Right lobe of liver (tissue), 6 donors: ENCODE measurements around the gene GPD1L. TPM values are rescaled to one million over a fixed set of nuclear protein-coding genes. Genes with fewer than 3 reads are reported as not detected.
A peak's percentile ranks its signal among the peaks of the same experiment; 100 is the strongest.

Experiments
- ATAC-seq, 4 donors: fragments of 200-7000 bp; cut with Tn5 transposase; one replicate each; pipeline ENCODE4 v1.9.1; 2020; ENCODE audit warnings: mild to moderate bottlenecking in 4 of 4, moderate library complexity in 4 of 4
- DNase-seq, 3 donors: peaks; one replicate each; pipeline ENCODE4 v3.0.0-alpha.2; 2020
- H3K27ac ChIP-seq, 3 donors: fragments of 200-600 bp; one replicate each; pipeline ENCODE4 v1.8.0; 2022
- H3K27me3 ChIP-seq, 2 donors: fragments of 200-600 bp; one replicate each; pipeline ENCODE4 v1.8.0; 2022
- H3K36me3 ChIP-seq, 4 donors: fragments of 200-600 bp; sonication (generic) in 1 of 4; one replicate each; pipeline versions ENCODE4 v1.5.1 to v1.8.0; 2017 to 2022; ENCODE audit warnings: control low read depth in 1 of 4
- H3K4me1 ChIP-seq, 4 donors: fragments of 200-600 bp; sonication (generic) in 1 of 4; one replicate each; pipeline versions ENCODE4 v1.5.1 to v1.8.0; 2017 to 2022; ENCODE audit warnings: control low read depth in 1 of 4
- H3K4me3 ChIP-seq, 3 donors: fragments of 200-600 bp; one replicate each; pipeline ENCODE4 v1.8.0; 2022
- H3K9me3 ChIP-seq, 4 donors: fragments of 200-600 bp; sonication (generic) in 1 of 4; one replicate each; pipeline versions ENCODE4 v1.5.1 to v1.8.0; 2017 to 2022; ENCODE audit warnings: control low read depth in 1 of 4
- POLR2A ChIP-seq: fragments of 450-650 bp; IDR thresholded peaks from one replicate; pipeline ENCODE4 v1.6.1; 2017; ENCODE audit warnings: antibody characterized with exemption, mild to moderate bottlenecking
- WGBS: methylation state at CpG from one replicate; pipeline ENCODE4 v1.1.6; 2018; ENCODE audit warnings: low coverage, low lambda C conversion rate; ENCODE audit not compliant: insufficient coverage; ENCODE audit errors: missing lambda C conversion rate; 5-methylcytosine and 5-hydroxymethylcytosine counted together
- intact Hi-C, 2 donors: fragments of 100-400 bp; cut with DNase I; formaldehyde crosslinking; loops; one replicate each; pipeline versions ENCODE4 v1.11.2 to v1.14.1; 2022
- total RNA-seq, 6 experiments: library from RNA; depleted of rRNA in 2 of 6; stranded (reverse); fragments of >200 nt in 2 of 6; fragmentation: NEBNext Ultra II Directional in 3 of 6; extraction: Animal tissue kit (Norgen Biotek cat#: 25700) in 3 of 6; gene quantifications; one replicate each; pipeline versions ENCODE4 v1.1.0 to v1.2.4, GENCODE V29; 2016 to 2023
- TF ChIP-seq, protein P1 (sequence below), 4 donors: fragments of 200-600 bp in 3 of 4; fragments of 450-650 bp in 1 of 4; IDR thresholded peaks; one replicate each; pipeline versions ENCODE4 v1.5.1 to v1.8.0; 2016 to 2022; ENCODE audit warnings: antibody characterized with exemption in 4 of 4, mild to moderate bottlenecking in 2 of 4
- donor health status: DM: no; HTN: yes; CAD: no.
- donor health status: DM: no; HTN: no; CAD: no.
- donor health status: DM: no; HTN: no; CAD: no.
- donor health status: DM: no; HTN: yes; CAD: no.
- donor health status: DM: no; HTN: yes; CAD: no.

GPD1L gene
- total RNA-seq, 6 experiments from 2014 or later, result 1.5 to 3.3 (median 2.6) TPM

DNA sequence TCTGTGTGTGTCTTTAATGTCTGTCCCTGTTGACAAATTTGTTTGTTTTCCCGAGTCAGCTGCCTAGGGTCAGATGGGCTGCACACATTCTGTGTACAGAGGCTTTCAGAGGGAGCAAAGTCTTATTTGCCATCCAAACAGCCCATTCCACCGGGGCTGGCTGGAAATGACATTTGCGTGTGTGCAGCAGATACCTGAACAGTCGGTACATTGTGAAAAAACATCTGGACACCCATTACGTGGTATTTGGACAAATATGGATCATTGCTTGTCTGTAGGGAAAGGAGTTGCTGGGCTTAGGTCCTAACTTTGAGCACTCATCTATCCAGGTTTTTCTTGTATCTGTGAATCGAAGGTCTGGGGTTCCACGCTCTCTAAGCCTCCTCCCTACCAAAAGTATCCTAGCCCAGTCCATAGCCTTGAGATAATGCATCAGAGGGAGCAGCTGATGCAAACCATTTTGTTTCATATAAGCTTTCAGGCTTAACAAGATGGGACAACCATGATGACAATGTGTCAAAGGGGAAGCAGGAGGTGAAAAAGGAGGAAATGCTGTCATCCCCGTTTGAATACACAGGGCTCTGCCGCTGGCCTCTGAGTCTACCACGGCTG, 109.9 kb downstream of the GPD1L start:
- peak overlapping the region; percentile 8 to 46 (median 38) for H3K4me3 ChIP-seq
- H3K4me1 ChIP-seq, result peaks cover 0 to 20% (median 8%) of the 10 kb centered on the region in 4 donors
- ATAC-seq, result peak; percentile 89 to 95 (median 93)
- H3K36me3 ChIP-seq, result no peaks in the 10 kb centered on the region
- WGBS, result 24% methylated on average over 7 of the region's 10 CpGs
- no peak for TF ChIP-seq POLR2A
- TF ChIP-seq, protein P1, sequence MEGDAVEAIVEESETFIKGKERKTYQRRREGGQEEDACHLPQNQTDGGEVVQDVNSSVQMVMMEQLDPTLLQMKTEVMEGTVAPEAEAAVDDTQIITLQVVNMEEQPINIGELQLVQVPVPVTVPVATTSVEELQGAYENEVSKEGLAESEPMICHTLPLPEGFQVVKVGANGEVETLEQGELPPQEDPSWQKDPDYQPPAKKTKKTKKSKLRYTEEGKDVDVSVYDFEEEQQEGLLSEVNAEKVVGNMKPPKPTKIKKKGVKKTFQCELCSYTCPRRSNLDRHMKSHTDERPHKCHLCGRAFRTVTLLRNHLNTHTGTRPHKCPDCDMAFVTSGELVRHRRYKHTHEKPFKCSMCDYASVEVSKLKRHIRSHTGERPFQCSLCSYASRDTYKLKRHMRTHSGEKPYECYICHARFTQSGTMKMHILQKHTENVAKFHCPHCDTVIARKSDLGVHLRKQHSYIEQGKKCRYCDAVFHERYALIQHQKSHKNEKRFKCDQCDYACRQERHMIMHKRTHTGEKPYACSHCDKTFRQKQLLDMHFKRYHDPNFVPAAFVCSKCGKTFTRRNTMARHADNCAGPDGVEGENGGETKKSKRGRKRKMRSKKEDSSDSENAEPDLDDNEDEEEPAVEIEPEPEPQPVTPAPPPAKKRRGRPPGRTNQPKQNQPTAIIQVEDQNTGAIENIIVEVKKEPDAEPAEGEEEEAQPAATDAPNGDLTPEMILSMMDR (IDR thresholded peaks at IDR 0.05), result no peak
- no peaks in the 10 kb centered on the region for H3K9me3 ChIP-seq
- no peaks in the 10 kb centered on the region for H3K27me3 ChIP-seq
- peak overlapping the region; percentile 47 to 82 (median 79) for H3K27ac ChIP-seq
- DNase-seq, result peak; percentile 70 to 90 (median 82)
- intact Hi-C loops, result no loop called here

- Histone ChIP-seq H3K4me3 (no peak overlapping the region), H3K4me1 (peaks cover 0 to 20% (median 8%) of the 10 kb centered on the region in 4 donors), H3K27ac (peak overlapping the region in 2 of 3 donors; percentile 69 to 79), H3K27me3 (no peaks in the 10 kb centered on the region), H3K9me3 (no peaks in the 10 kb centered on the region), H3K36me3 (no peaks in the 10 kb centered on the region)
- peak; percentile 72 to 83 (median 77) for ATAC-seq
- 24% methylated on average over 2 of the region's 2 CpGs for WGBS
- DNase-seq, result peak; percentile 79 to 92 (median 85)
- TF ChIP-seq POLR2A, result no peak
- TF ChIP-seq, protein P1 (IDR thresholded peaks at IDR 0.05), result no peak
- intact Hi-C loops, result no loop called here
These were observed 110.9 kb downstream of the GPD1L start for GRCh38 chr3:32217339-32217738.

Other genes with a start within 250 kb of the GPD1L start
- gene OSBPL10, start 125.4 kb upstream of the GPD1L start, total RNA-seq, result 10 to 100 TPM in 1 of 6 experiments, 1 to 10 TPM in 5; 2.2 to 13.0 (median 3.7) TPM
- under 1 TPM in 5 of 6 experiments, not detected in 1; 0.06 to 0.39 (median 0.13) TPM for gene ZNF860, start 124.9 kb upstream of the GPD1L start, total RNA-seq
- gene CMTM8, start 132.1 kb downstream of the GPD1L start, total RNA-seq, result 10 to 100 TPM; 13.3 to 27.1 (median 20.9) TPM